Measurements from ENCODE around the gene HIGD1B.
"Not testable (repeated sequence)": the region's sequence is repeated elsewhere in the genome, so short reads cannot be mapped to it uniquely, and the experiment has no call there.

Gene HIGD1B

GRCh38 chr17:44847586-44847985 is at the start of gene HIGD1B:
HIGD1B (plus strand) TSS chr17:44847883; CDS start chr17:44848153, 270 bp downstream.
- DNase-seq (ENCODE audit: low read depth) = no peak

- no peak for DNase-seq (ENCODE audit: low read depth)
Measured at GRCh38 chr17:44798356-44798755, 49.3 kb upstream of the HIGD1B start.

GRCh38 chr17:44801880-44802279 is 45.8 kb upstream of the HIGD1B start:
- no peak for DNase-seq (ENCODE audit: low read depth)

- no peak for DNase-seq (ENCODE audit: low read depth)
Measured at GRCh38 chr17:44804302-44805089, 43.2 kb upstream of the HIGD1B start.

- no peak for DNase-seq (ENCODE audit: low read depth)
Measured at GRCh38 chr17:44807093-44807816, 40.4 kb upstream of the HIGD1B start.

- DNase-seq (ENCODE audit: low read depth) = no peak
Measured at GRCh38 chr17:44807817-44808155, 39.9 kb upstream of the HIGD1B start.

- no peak for DNase-seq (ENCODE audit: low read depth)
Measured at GRCh38 chr17:44808156-44808555, 39.5 kb upstream of the HIGD1B start.

- not testable (repeated sequence) for DNase-seq (ENCODE audit: low read depth)
Measured at GRCh38 chr17:44808656-44809388, 38.9 kb upstream of the HIGD1B start.

GRCh38 chr17:44812263-44812662 is 35.4 kb upstream of the HIGD1B start:
- DNase-seq (ENCODE audit: low read depth) = no peak

- DNase-seq (ENCODE audit: low read depth) = not testable (repeated sequence)
Measured at GRCh38 chr17:44818508-44818907, 29.2 kb upstream of the HIGD1B start.

GRCh38 chr17:44820631-44821212 is 27.0 kb upstream of the HIGD1B start:
- no peak for DNase-seq (ENCODE audit: low read depth)

GRCh38 chr17:44825236-44825635 is 22.4 kb upstream of the HIGD1B start:
- DNase-seq (ENCODE audit: low read depth) = not testable (repeated sequence)

- DNase-seq (ENCODE audit: low read depth) = no peak
Measured at GRCh38 chr17:44826123-44826790, 21.4 kb upstream of the HIGD1B start.

GRCh38 chr17:44827863-44828262 is 19.8 kb upstream of the HIGD1B start:
- no peak for DNase-seq (ENCODE audit: low read depth)

- DNase-seq (ENCODE audit: low read depth) = no peak
Measured at GRCh38 chr17:44828919-44829522, 18.7 kb upstream of the HIGD1B start.

- no peak for DNase-seq (ENCODE audit: low read depth)
Measured at GRCh38 chr17:44829523-44830358, 17.9 kb upstream of the HIGD1B start, which contains the start of gene GJC1. GJC1 (minus strand) TSS chr17:44830287; CDS start chr17:44805817, 24,470 bp downstream.

- no peak for DNase-seq (ENCODE audit: low read depth)
Measured at GRCh38 chr17:44830359-44831288, 17.1 kb upstream of the HIGD1B start.

GRCh38 chr17:44831371-44831770 is 16.3 kb upstream of the HIGD1B start:
- no peak for DNase-seq (ENCODE audit: low read depth)

GRCh38 chr17:44832805-44833204 is 14.9 kb upstream of the HIGD1B start:
- DNase-seq (ENCODE audit: low read depth) = no peak

All from stimulated activated CD8-positive, alpha-beta memory T cell treated with anti-CD3 and anti-CD28 coated beads, Interleukin-7, amount 100 ng/mL, for 24 hours (primary cell).